Measurements from ENCODE around the gene SLC7A6. TPM values are rescaled to one million over a fixed set of nuclear protein-coding genes. Genes with fewer than 3 reads are reported as not detected.

SLC7A6 gene
- total RNA-seq, 1 experiment from 2014 or later = 83.2 TPM

DNA sequence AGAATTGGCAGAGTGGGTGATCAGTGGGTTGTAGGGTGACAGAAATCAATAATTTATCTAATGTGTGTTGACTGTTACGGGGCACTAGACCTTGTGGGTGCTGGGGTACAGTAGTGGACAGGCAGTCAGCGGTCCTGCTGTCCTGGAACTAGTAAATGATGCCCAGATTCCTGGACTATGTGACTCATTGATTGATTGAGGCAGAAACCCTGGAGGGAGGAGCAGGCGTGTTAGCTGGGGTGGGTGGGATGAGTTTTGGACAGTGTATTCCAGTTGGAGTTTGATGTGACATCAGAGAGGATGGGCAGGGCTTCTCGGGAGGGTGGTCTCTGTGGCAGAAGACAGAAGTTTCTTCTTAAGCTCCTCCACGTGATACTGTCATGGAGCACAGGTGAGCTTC is 70.8 kb downstream of the SLC7A6 start:
- DNase-seq = no peak
- Histone ChIP-seq H3K9me2 (replicated peaks; ENCODE audit: insufficient read depth, low read length) (no peaks in the 10 kb centered on the region), H3K27ac (ENCODE audit: low read length) (no peak overlapping the region), H3K9ac (ENCODE audit: low read length) (no peak overlapping the region), H2AFZ (ENCODE audit: low read length) (no peak overlapping the region), H3K27me3 (ENCODE audit: low read length) (no peaks in the 10 kb centered on the region), H3K36me3 (ENCODE audit: insufficient read depth, low read length) (peaks cover 30% of the 10 kb centered on the region), H3K79me2 (ENCODE audit: low read length) (no peaks in the 10 kb centered on the region), H3K9me3 (ENCODE audit: low read length) (no peaks in the 10 kb centered on the region), H4K20me1 (ENCODE audit: insufficient read depth, low read depth, low read length) (no peaks in the 10 kb centered on the region), H3K4me2 (ENCODE audit: low read depth, low read length, poor library complexity, severe bottlenecking) (no peak overlapping the region), H3K4me3 (ENCODE audit: low read length) (no peak overlapping the region), H3K4me1 (ENCODE audit: low read length) (peaks cover 3% of the 10 kb centered on the region; the same call in 1 of the 2 replicates)

DNA sequence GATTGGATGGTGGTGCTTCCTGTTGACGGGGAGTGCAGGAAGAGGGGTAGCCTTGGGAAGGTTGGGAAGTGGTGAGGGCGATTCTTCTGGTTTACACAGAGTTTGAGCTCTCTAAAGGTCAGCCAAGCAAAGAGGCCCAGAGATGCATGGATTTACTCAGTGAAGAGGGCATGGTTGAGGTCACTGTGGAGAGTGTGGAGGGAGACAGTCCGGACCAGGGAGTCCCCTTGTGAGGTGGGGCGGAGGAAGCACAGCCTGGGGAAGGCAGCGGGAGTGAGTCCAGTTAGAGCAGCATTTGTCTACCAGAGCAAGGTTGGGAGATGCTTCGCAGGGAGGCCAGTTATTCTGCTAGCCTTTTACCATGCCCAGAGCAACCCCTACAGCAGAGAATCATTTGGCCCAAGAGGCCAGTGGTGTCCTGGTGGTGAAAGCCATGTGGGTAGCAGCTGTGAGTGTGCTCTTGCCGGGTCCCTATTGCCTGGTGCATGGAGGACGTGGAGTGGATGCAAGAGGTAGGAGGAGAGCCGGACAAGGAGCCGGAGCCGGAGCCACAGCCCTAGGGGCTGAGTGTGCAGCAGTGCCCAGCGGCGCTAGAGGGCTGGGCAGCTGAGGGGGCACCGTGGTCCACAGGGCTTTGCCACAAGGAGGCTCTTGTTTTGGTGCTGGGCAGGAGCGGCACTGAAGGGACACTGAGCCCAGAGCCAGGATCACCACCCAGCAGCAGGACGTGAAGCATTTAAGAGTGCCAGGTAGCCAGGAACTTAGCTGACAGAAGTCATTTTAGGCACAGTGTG is 74.2 kb downstream of the SLC7A6 start:
- H3K9me3 ChIP-seq (ENCODE audit: low read length) = no peaks in the 10 kb centered on the region
- no peak overlapping the region for H3K9ac ChIP-seq (ENCODE audit: low read length)
- peaks cover 23% of the 10 kb centered on the region for H3K36me3 ChIP-seq (ENCODE audit: insufficient read depth, low read length)
- no peak overlapping the region for H2AFZ ChIP-seq (ENCODE audit: low read length)
- no peaks in the 10 kb centered on the region for H3K4me1 ChIP-seq (ENCODE audit: low read length)
- H3K79me2 ChIP-seq (ENCODE audit: low read length) = 0 out of 2 replicates have a peak, but pooled peaks cover 3% of the 10 kb centered on the region
- H3K4me3 ChIP-seq (ENCODE audit: low read length) = no peak overlapping the region
- no peaks in the 10 kb centered on the region for H4K20me1 ChIP-seq (ENCODE audit: insufficient read depth, low read depth, low read length)
- DNase-seq = no peak
- H3K27me3 ChIP-seq (ENCODE audit: low read length) = no peaks in the 10 kb centered on the region
- no peak overlapping the region for H3K27ac ChIP-seq (ENCODE audit: low read length)
- no peak overlapping the region for H3K4me2 ChIP-seq (ENCODE audit: low read depth, low read length, poor library complexity, severe bottlenecking)
- H3K9me2 ChIP-seq (replicated peaks; ENCODE audit: insufficient read depth, low read length) = no peaks in the 10 kb centered on the region

DNA sequence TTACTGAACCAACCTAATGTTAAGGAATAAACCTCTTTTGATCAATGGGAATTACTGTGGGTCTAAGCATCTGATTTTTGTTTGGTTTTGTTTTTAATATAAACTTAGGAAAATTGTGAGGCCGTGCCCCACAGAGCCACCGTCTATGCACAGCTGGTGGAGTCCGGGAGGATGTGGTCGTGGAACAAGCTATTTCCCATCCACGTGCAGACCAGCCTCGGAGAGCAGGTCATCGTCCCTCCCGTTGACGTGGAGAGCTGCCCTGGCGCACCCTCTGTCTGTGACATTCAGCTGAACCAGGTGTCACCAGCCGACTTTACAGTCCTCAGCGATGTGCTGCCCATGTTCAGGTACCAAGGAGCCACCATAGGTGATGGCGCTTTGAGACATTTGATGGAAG is 74.9 kb downstream of the SLC7A6 start:
- Histone ChIP-seq H3K9me2 (replicated peaks; ENCODE audit: insufficient read depth, low read length) (no peaks in the 10 kb centered on the region), H3K4me1 (ENCODE audit: low read length) (no peaks in the 10 kb centered on the region), H3K9ac (ENCODE audit: low read length) (no peak overlapping the region), H3K36me3 (ENCODE audit: insufficient read depth, low read length) (peaks cover 23% of the 10 kb centered on the region), H2AFZ (ENCODE audit: low read length) (no peak overlapping the region), H3K9me3 (ENCODE audit: low read length) (no peaks in the 10 kb centered on the region), H4K20me1 (ENCODE audit: insufficient read depth, low read depth, low read length) (no peaks in the 10 kb centered on the region), H3K79me2 (ENCODE audit: low read length) (0 out of 2 replicates have a peak, but pooled peaks cover 3% of the 10 kb centered on the region), H3K4me3 (ENCODE audit: low read length) (no peak overlapping the region), H3K27ac (ENCODE audit: low read length) (no peak overlapping the region), H3K27me3 (ENCODE audit: low read length) (no peaks in the 10 kb centered on the region), H3K4me2 (ENCODE audit: low read depth, low read length, poor library complexity, severe bottlenecking) (no peak overlapping the region)
- DNase-seq = no peak

DNA sequence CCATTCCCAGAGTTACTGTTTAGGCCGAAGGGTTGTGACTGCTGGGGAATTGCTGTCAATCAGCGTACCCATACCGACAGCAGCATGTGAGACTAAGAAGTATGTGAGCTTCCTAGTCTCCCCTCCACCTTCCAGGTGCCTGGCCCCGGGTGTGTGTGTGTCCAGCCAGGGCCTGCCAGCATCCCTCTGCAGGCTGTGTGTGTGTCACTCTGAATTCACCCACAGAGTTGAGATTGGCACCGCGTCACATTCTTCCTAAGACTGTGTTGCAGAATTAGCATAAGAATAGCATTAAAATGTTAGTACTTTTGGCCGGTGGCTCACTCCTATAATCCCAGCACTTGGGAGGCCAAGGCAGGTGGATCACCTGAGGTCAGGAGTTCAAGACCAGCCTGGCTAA is 78.3 kb downstream of the SLC7A6 start:
- H3K27ac ChIP-seq (ENCODE audit: low read length) = no peak overlapping the region
- H3K4me3 ChIP-seq (ENCODE audit: low read length) = no peak overlapping the region
- no peaks in the 10 kb centered on the region for H4K20me1 ChIP-seq (ENCODE audit: insufficient read depth, low read depth, low read length)
- no peak overlapping the region for H3K9ac ChIP-seq (ENCODE audit: low read length)
- H3K9me3 ChIP-seq (ENCODE audit: low read length) = no peaks in the 10 kb centered on the region
- H3K27me3 ChIP-seq (ENCODE audit: low read length) = no peaks in the 10 kb centered on the region
- no peaks in the 10 kb centered on the region for H3K4me1 ChIP-seq (ENCODE audit: low read length)
- no peak for DNase-seq
- H3K9me2 ChIP-seq (replicated peaks; ENCODE audit: insufficient read depth, low read length) = no peaks in the 10 kb centered on the region
- 0 out of 2 replicates have a peak, but pooled peaks cover 3% of the 10 kb centered on the region for H3K79me2 ChIP-seq (ENCODE audit: low read length)
- no peak overlapping the region for H3K4me2 ChIP-seq (ENCODE audit: low read depth, low read length, poor library complexity, severe bottlenecking)
- H3K36me3 ChIP-seq (ENCODE audit: insufficient read depth, low read length) = peaks cover 26% of the 10 kb centered on the region
- no peak overlapping the region for H2AFZ ChIP-seq (ENCODE audit: low read length)

DNA sequence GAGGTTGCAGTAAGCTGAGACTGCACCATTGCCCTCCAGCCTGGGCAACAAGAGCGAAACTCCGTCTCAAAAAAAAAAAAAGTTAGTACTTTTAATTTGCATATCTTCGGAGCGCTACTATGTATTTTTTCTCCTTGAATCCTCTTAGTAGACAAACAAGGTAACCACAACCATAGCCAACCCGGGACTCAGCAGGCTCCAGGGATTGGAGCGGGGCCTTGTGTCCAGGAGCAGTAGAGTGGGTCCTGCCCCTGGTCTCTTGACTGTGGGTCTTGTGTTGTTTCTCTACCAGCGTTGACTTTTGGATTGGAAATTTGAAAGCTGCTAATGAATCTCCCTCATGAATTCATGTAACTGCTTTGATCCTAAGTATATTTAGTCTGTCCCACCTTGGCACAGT is 78.8 kb downstream of the SLC7A6 start:
- Histone ChIP-seq H3K9me3 (ENCODE audit: low read length) (no peaks in the 10 kb centered on the region), H3K4me1 (ENCODE audit: low read length) (no peaks in the 10 kb centered on the region), H3K27me3 (ENCODE audit: low read length) (no peaks in the 10 kb centered on the region), H3K36me3 (ENCODE audit: insufficient read depth, low read length) (peaks cover 26% of the 10 kb centered on the region), H4K20me1 (ENCODE audit: insufficient read depth, low read depth, low read length) (no peaks in the 10 kb centered on the region), H3K4me3 (ENCODE audit: low read length) (no peak overlapping the region), H3K9me2 (replicated peaks; ENCODE audit: insufficient read depth, low read length) (no peaks in the 10 kb centered on the region), H3K27ac (ENCODE audit: low read length) (no peak overlapping the region), H3K9ac (ENCODE audit: low read length) (no peak overlapping the region), H3K79me2 (ENCODE audit: low read length) (0 out of 2 replicates have a peak, but pooled peaks cover 3% of the 10 kb centered on the region), H3K4me2 (ENCODE audit: low read depth, low read length, poor library complexity, severe bottlenecking) (no peak overlapping the region), H2AFZ (ENCODE audit: low read length) (no peak overlapping the region)
- DNase-seq = no peak

DNA sequence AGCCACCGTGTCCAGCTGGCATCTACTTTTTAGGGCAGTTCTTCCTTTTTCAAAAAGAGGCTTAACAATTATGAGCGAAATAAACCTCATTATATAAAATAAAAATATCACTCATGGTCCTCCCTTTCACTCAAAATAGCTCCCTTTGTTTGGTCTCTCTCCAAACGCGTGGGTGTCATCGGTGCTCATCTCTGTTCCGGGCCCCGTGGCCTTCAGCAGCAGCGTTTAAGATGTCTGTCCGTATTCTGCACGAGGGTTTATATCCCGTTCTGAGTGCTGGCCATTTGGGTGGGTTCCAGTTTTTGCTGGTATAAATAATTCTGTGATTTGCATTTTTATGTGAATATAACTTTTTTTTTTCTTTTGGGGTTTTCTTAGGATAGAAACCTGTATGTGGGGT is 79.9 kb downstream of the SLC7A6 start:
- Histone ChIP-seq H2AFZ (ENCODE audit: low read length) (no peak overlapping the region), H3K9ac (ENCODE audit: low read length) (no peak overlapping the region), H3K4me3 (ENCODE audit: low read length) (no peak overlapping the region), H3K27ac (ENCODE audit: low read length) (no peak overlapping the region), H4K20me1 (ENCODE audit: insufficient read depth, low read depth, low read length) (no peaks in the 10 kb centered on the region), H3K27me3 (ENCODE audit: low read length) (no peaks in the 10 kb centered on the region), H3K9me2 (replicated peaks; ENCODE audit: insufficient read depth, low read length) (no peaks in the 10 kb centered on the region), H3K4me2 (ENCODE audit: low read depth, low read length, poor library complexity, severe bottlenecking) (no peak overlapping the region), H3K36me3 (ENCODE audit: insufficient read depth, low read length) (peaks cover 22% of the 10 kb centered on the region), H3K79me2 (ENCODE audit: low read length) (0 out of 2 replicates have a peak, but pooled peaks cover 3% of the 10 kb centered on the region), H3K4me1 (ENCODE audit: low read length) (no peaks in the 10 kb centered on the region), H3K9me3 (ENCODE audit: low read length) (no peaks in the 10 kb centered on the region)
- DNase-seq = no peak

DNA sequence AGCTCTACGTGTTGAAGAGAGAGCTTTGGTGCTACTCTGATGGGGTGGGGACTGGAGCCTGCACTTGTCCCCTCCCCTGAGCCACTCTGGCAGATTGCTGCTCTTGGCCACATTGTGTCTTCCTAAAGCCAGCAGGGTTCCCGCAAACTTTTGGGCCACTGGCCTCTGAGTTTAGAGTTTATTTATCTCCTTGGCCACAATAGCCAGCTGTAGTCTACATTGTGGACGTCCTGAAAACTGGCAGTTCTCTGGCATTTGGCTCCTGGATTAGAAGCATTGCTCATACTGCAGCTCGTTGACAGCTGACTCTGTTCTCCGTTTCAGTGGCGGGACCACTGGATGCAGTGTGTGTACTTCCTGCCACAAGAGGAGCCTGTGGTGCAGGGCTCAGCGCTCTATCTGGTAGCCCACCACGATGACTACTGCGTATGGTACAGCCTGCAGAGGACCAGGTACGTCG is 81.1 kb downstream of the SLC7A6 start:
- no peak overlapping the region for H3K4me2 ChIP-seq (ENCODE audit: low read depth, low read length, poor library complexity, severe bottlenecking)
- H4K20me1 ChIP-seq (ENCODE audit: insufficient read depth, low read depth, low read length) = no peaks in the 10 kb centered on the region
- no peak for DNase-seq
- no peak overlapping the region for H2AFZ ChIP-seq (ENCODE audit: low read length)
- no peak overlapping the region for H3K27ac ChIP-seq (ENCODE audit: low read length)
- no peak overlapping the region for H3K4me3 ChIP-seq (ENCODE audit: low read length)
- no peaks in the 10 kb centered on the region for H3K9me3 ChIP-seq (ENCODE audit: low read length)
- H3K9me2 ChIP-seq (replicated peaks; ENCODE audit: insufficient read depth, low read length) = no peaks in the 10 kb centered on the region
- peaks cover 15% of the 10 kb centered on the region for H3K36me3 ChIP-seq (ENCODE audit: insufficient read depth, low read length)
- 0 out of 2 replicates have a peak, but pooled peaks cover 3% of the 10 kb centered on the region for H3K79me2 ChIP-seq (ENCODE audit: low read length)
- H3K4me1 ChIP-seq (ENCODE audit: low read length) = no peaks in the 10 kb centered on the region
- H3K9ac ChIP-seq (ENCODE audit: low read length) = no peak overlapping the region
- H3K27me3 ChIP-seq (ENCODE audit: low read length) = no peaks in the 10 kb centered on the region

DNA sequence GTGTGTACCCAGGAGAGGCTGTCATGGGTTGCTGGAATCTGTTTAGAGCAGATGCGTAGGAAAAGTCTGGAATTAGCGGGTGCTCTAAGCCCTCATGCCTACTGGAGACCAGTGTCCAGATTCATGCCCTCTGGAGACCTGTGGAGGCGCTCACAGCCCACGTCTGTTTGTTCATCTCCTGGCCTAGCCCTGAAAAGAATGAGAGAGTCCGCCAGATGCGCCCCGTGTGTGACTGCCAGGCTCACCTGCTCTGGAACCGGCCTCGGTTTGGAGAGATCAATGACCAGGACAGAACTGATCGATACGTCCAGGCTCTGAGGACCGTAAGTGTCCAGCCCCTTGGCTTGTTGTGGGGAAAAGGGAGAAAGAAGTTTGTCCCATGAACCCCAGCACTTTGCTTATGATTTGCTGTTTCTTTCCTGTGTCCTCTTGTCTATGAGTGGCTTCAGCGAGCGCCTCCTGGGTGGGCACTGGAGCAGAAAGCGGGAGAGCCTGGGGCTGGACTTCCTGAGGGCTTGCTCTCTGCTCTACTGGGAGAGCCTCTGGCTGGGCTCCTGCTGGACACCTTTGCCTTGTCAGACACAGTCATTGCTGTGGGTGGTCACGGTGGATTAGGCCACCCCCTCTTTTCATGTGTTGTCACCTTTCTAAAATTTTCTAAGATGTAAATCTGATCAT is 81.8 kb downstream of the SLC7A6 start:
- DNase-seq = no peak
- H3K4me3 ChIP-seq (ENCODE audit: low read length) = no peak overlapping the region
- no peaks in the 10 kb centered on the region for H3K27me3 ChIP-seq (ENCODE audit: low read length)
- H3K36me3 ChIP-seq (ENCODE audit: insufficient read depth, low read length) = peaks cover 8% of the 10 kb centered on the region
- no peaks in the 10 kb centered on the region for H4K20me1 ChIP-seq (ENCODE audit: insufficient read depth, low read depth, low read length)
- H3K9ac ChIP-seq (ENCODE audit: low read length) = no peak overlapping the region
- H3K9me2 ChIP-seq (replicated peaks; ENCODE audit: insufficient read depth, low read length) = no peaks in the 10 kb centered on the region
- no peak overlapping the region for H3K27ac ChIP-seq (ENCODE audit: low read length)
- no peak overlapping the region for H3K4me2 ChIP-seq (ENCODE audit: low read depth, low read length, poor library complexity, severe bottlenecking)
- no peaks in the 10 kb centered on the region for H3K9me3 ChIP-seq (ENCODE audit: low read length)
- no peaks in the 10 kb centered on the region for H3K4me1 ChIP-seq (ENCODE audit: low read length)
- H3K79me2 ChIP-seq (ENCODE audit: low read length) = no peaks in the 10 kb centered on the region
- H2AFZ ChIP-seq (ENCODE audit: low read length) = no peak overlapping the region

Measured in Karpas-422 (cell line).